UCSD-AML1 (cell line): ENCODE results near the gene ZP2.
"Not testable (repeated sequence)": the region's sequence is repeated elsewhere in the genome, so short reads cannot be mapped to it uniquely, and the experiment has no call there.

ENCODE experiments used
- DNase-seq: peaks from one replicate; lab custom pipeline; 2025; ENCODE audit not compliant: unreplicated experiment; lab: John Stamatoyannopoulos, UW

The ZP2 gene

GRCh38 chr16:21211486-21211885 lies at the start of gene ZP2:
Gene ZP2, minus strand, starts transcription at chr16:21211574. Its CDS starts 27 bp downstream, at chr16:21211547.
- no peak for DNase-seq

GRCh38 chr16:21257284-21257683 lies 45.9 kb upstream of the ZP2 start:
- no peak for DNase-seq

- DNase-seq, result no peak
These were observed 45.3 kb upstream of the ZP2 start for GRCh38 chr16:21256636-21257035.

- no peak for DNase-seq
These were observed 42.1 kb upstream of the ZP2 start for GRCh38 chr16:21253470-21253869.

GRCh38 chr16:21250072-21250923 lies 38.9 kb upstream of the ZP2 start:
- no peak for DNase-seq

GRCh38 chr16:21248179-21248578 lies 36.8 kb upstream of the ZP2 start:
- not testable (repeated sequence) for DNase-seq

- no peak for DNase-seq
These were observed 33.3 kb upstream of the ZP2 start for GRCh38 chr16:21244518-21245215.

GRCh38 chr16:21242756-21243155 lies 31.4 kb upstream of the ZP2 start:
- DNase-seq, result no peak

- no peak for DNase-seq
These were observed 28.3 kb upstream of the ZP2 start for GRCh38 chr16:21239646-21240045.

- DNase-seq, result no peak
These were observed 25.5 kb upstream of the ZP2 start for GRCh38 chr16:21236831-21237230.

GRCh38 chr16:21235199-21235585 lies 23.8 kb upstream of the ZP2 start:
- no peak for DNase-seq

GRCh38 chr16:21233521-21234150 lies 22.3 kb upstream of the ZP2 start, which contains the start of gene ANKS4B:
Gene ANKS4B, plus strand, starts transcription at chr16:21233699. Its CDS starts 39 bp downstream, at chr16:21233738.
- no peak for DNase-seq

- DNase-seq, result no peak
These were observed 21.7 kb upstream of the ZP2 start for GRCh38 chr16:21233045-21233520.

GRCh38 chr16:21228361-21228872 lies 17.0 kb upstream of the ZP2 start:
- no peak for DNase-seq

- no peak for DNase-seq
These were observed 16.5 kb upstream of the ZP2 start for GRCh38 chr16:21227866-21228265.

GRCh38 chr16:21226749-21227148 lies 15.4 kb upstream of the ZP2 start:
- DNase-seq, result no peak

- no peak for DNase-seq
These were observed 13.4 kb upstream of the ZP2 start for GRCh38 chr16:21224800-21225199.

GRCh38 chr16:21223787-21224186 lies 12.4 kb upstream of the ZP2 start:
- DNase-seq, result no peak

GRCh38 chr16:21222495-21223337 lies 11.3 kb upstream of the ZP2 start:
- no peak for DNase-seq

- no peak for DNase-seq
These were observed 8.2 kb upstream of the ZP2 start for GRCh38 chr16:21219551-21219950.

GRCh38 chr16:21218153-21218552 lies 6.8 kb upstream of the ZP2 start:
- no peak for DNase-seq
